IMR-90 (cell line): ENCODE results near the gene CCDC51. TPM values are rescaled to one million over a fixed set of nuclear protein-coding genes. Genes with fewer than 3 reads are reported as not detected.

Experiments used
- ATAC-seq: fragments of 200-7000 bp; cut with Tn5 transposase; 2 replicates; pipeline ENCODE4 v1.9.1; 2020; ENCODE audit warnings: low read depth, mild to moderate bottlenecking, moderate library complexity
- BruUV-seq: library from RNA; stranded (reverse); fragments of 400-500 nt; replicated peaks from 2 replicates; lab custom pipeline; 2021; lab: Mats Ljungman, UMichigan
- CTCF ChIA-PET: fragments of 300-600 bp; formaldehyde crosslinking; extraction: SDS; loops from one replicate; lab custom pipeline; 2021; ENCODE audit warnings: antibody characterized with exemption; lab: Yijun Ruan, JAX
- POLR2A ChIA-PET: fragments of 300-600 bp; sonication (Branson Sonifier 250); formaldehyde crosslinking; loops from one replicate; lab custom pipeline; 2022; ENCODE audit warnings: antibody characterized with exemption; ENCODE audit not compliant: unreplicated experiment; lab: Charles Lee
- DNase-seq: peaks from one replicate; pipeline ENCODE4 v3.0.0; 2013
- H2AFZ ChIP-seq: replicated peaks from 2 replicates; pipeline ENCODE3; 2013; ENCODE audit warnings: low read length, mild to moderate bottlenecking; ENCODE audit not compliant: poor library complexity
- H2AK5ac ChIP-seq: 2 replicates; pipeline ENCODE4 v1.6.1; 2013; ENCODE audit warnings: low read depth, low read length, inconsistent platforms
- H2AK9ac ChIP-seq: replicated peaks from 2 replicates; pipeline ENCODE3; 2013; ENCODE audit warnings: mild to moderate bottlenecking, low read depth, low read length, moderate library complexity; ENCODE audit not compliant: poor library complexity
- H2BK120ac ChIP-seq: 2 replicates; pipeline ENCODE4 v1.6.1; 2013; ENCODE audit warnings: low read depth, low read length, inconsistent platforms
- H2BK15ac ChIP-seq: 3 replicates; pipeline ENCODE4 v1.6.1; 2013; ENCODE audit warnings: low read depth, low read length, inconsistent platforms
- H2BK20ac ChIP-seq: 2 replicates; pipeline ENCODE4 v1.6.1; 2013; ENCODE audit warnings: low read depth, mild to moderate bottlenecking, inconsistent platforms, low read length, moderate library complexity
- H2BK5ac ChIP-seq: 2 replicates; pipeline ENCODE4 v1.6.1; 2013; ENCODE audit warnings: mild to moderate bottlenecking, low read depth, low read length, inconsistent platforms; ENCODE audit not compliant: poor library complexity, severe bottlenecking
- H3K14ac ChIP-seq: replicated peaks from 2 replicates; pipeline ENCODE4 v1.6.1; 2013; ENCODE audit warnings: low read depth, low read length, inconsistent platforms
- H3K18ac ChIP-seq: 2 replicates; pipeline ENCODE4 v1.6.1; 2013; ENCODE audit warnings: low read depth, low read length, control low read depth
- H3K23ac ChIP-seq: 2 replicates; pipeline ENCODE4 v1.6.1; 2013; ENCODE audit warnings: low read depth, low read length, inconsistent platforms
- H3K27ac ChIP-seq: 2 replicates; pipeline ENCODE4 v1.5.1; 2013; ENCODE audit warnings: mild to moderate bottlenecking, control low read depth, low read length; ENCODE audit not compliant: insufficient read depth
- H3K27me3 ChIP-seq: 2 replicates; pipeline ENCODE4 v1.6.1; 2013; ENCODE audit warnings: low read length; ENCODE audit not compliant: control insufficient read depth, insufficient read depth
- H3K36me3 ChIP-seq: 2 replicates; pipeline ENCODE4 v1.6.1; 2013; ENCODE audit warnings: low read length, mixed read lengths; ENCODE audit not compliant: control insufficient read depth, insufficient read depth
- H3K4ac ChIP-seq: 2 replicates; pipeline ENCODE4 v1.6.1; 2013; ENCODE audit warnings: low read depth, low read length, inconsistent platforms
- H3K4me1 ChIP-seq: 2 replicates; pipeline ENCODE4 v1.6.1; 2013; ENCODE audit warnings: low read length, mixed read lengths; ENCODE audit not compliant: control insufficient read depth, insufficient read depth
- H3K4me2 ChIP-seq: 2 replicates; pipeline ENCODE4 v1.6.1; 2013; ENCODE audit warnings: low read depth, mild to moderate bottlenecking, control low read depth, low read length, moderate library complexity
- H3K4me3 ChIP-seq: 2 replicates; pipeline ENCODE4 v1.5.1; 2013; ENCODE audit warnings: low read depth, mild to moderate bottlenecking, control low read depth, low read length, moderate library complexity; ENCODE audit not compliant: insufficient read depth
- H3K56ac ChIP-seq: 2 replicates; pipeline ENCODE4 v1.6.1; 2013; ENCODE audit warnings: low read length, inconsistent platforms; ENCODE audit not compliant: insufficient read depth; ENCODE audit errors: extremely low read depth
- H3K79me1 ChIP-seq, 2 experiments: 2 replicates each; pipeline ENCODE4 v1.6.1; 2013; ENCODE audit warnings: low read length in 2 of 2, inconsistent platforms in 1 of 2, low read depth in 1 of 2
- H3K9ac ChIP-seq: 2 replicates; pipeline ENCODE4 v1.6.1; 2013; ENCODE audit warnings: low read depth, low read length, control low read depth
- H3K9me1 ChIP-seq: 2 replicates; pipeline ENCODE4 v1.6.1; 2013; ENCODE audit warnings: low read length, inconsistent platforms; ENCODE audit not compliant: insufficient read depth
- H3K9me3 ChIP-seq: 2 replicates; pipeline ENCODE4 v1.6.1; 2013; ENCODE audit warnings: low read length; ENCODE audit not compliant: control insufficient read depth, insufficient read depth
- H4K20me1 ChIP-seq: 2 replicates; pipeline ENCODE4 v1.6.1; 2013; ENCODE audit warnings: low read length, inconsistent platforms; ENCODE audit not compliant: insufficient read depth
- H4K5ac ChIP-seq: 2 replicates; pipeline ENCODE4 v1.6.1; 2013; ENCODE audit warnings: mild to moderate bottlenecking, low read depth, low read length, control low read depth
- H4K8ac ChIP-seq, 2 experiments: 2 replicates each; pipeline ENCODE4 v1.6.1; 2013; ENCODE audit warnings: low read depth in 2 of 2, low read length in 2 of 2, control low read depth in 1 of 2, inconsistent platforms in 1 of 2
- H4K91ac ChIP-seq: 2 replicates; pipeline ENCODE4 v1.6.1; 2013; ENCODE audit warnings: low read depth, low read length, inconsistent platforms; ENCODE audit not compliant: insufficient read depth
- BHLHE40 ChIP-seq: fragments of 150-350 bp; IDR thresholded peaks from 2 replicates; pipeline ENCODE4 v1.6.1; 2016; ENCODE audit warnings: mild to moderate bottlenecking, low read depth, low read length
- CEBPB ChIP-seq: IDR thresholded peaks from 2 replicates; pipeline ENCODE4 v1.6.1; 2012; ENCODE audit warnings: low read depth, low read length, improper control_type of control experiment
- CTCF ChIP-seq: conservative IDR thresholded peaks from 2 replicates; pipeline ENCODE4 v1.5.1; 2012; ENCODE audit warnings: mild to moderate bottlenecking, low read depth, low read length, improper control_type of control experiment
- ELK1 ChIP-seq: fragments of 150-350 bp; IDR thresholded peaks from 2 replicates; pipeline ENCODE4 v1.6.1; 2016; ENCODE audit warnings: low read depth, mild to moderate bottlenecking, low read length, moderate library complexity, borderline replicate concordance
- FOS ChIP-seq: fragments of 150-350 bp; IDR thresholded peaks from 2 replicates; pipeline ENCODE4 v1.6.1; 2016; ENCODE audit warnings: low read depth, low read length
- MXI1 ChIP-seq: IDR thresholded peaks from 2 replicates; pipeline ENCODE4 v1.6.1; 2012; ENCODE audit warnings: low read depth, mild to moderate bottlenecking, low read length, moderate library complexity, borderline replicate concordance
- NFE2L2 ChIP-seq: fragments of 150-350 bp; IDR thresholded peaks from 2 replicates; pipeline ENCODE4 v1.6.1; 2016; ENCODE audit warnings: low read depth, mild to moderate bottlenecking, low read length
- RAD21 ChIP-seq: IDR thresholded peaks from 2 replicates; pipeline ENCODE4 v1.6.1; 2012; ENCODE audit warnings: low read length, improper control_type of control experiment
- RCOR1 ChIP-seq: IDR thresholded peaks from 2 replicates; pipeline ENCODE4 v1.6.1; 2012; ENCODE audit warnings: mild to moderate bottlenecking, low read length, improper control_type of control experiment; ENCODE audit not compliant: insufficient replicate concordance
- RFX5 ChIP-seq: IDR thresholded peaks from 2 replicates; pipeline ENCODE4 v1.8.0; 2012; ENCODE audit warnings: low read depth, mild to moderate bottlenecking, low read length, moderate library complexity
- USF2 ChIP-seq: fragments of 150-350 bp; IDR thresholded peaks from 2 replicates; pipeline ENCODE4 v1.6.1; 2017; ENCODE audit warnings: mild to moderate bottlenecking, antibody characterized with exemption, low read length, low read depth
- whole genome bisulfite sequencing, 2 experiments: methylation state at CpG; one replicate each; pipeline versions ENCODE4 v1.1.5 to v1.1.7; 2013; ENCODE audit warnings: missing lambda C conversion rate in 2 of 2; ENCODE audit not compliant: insufficient read length in 1 of 2; ENCODE audit errors: extremely low coverage in 2 of 2; 5-methylcytosine and 5-hydroxymethylcytosine counted together
- dilution Hi-C: fragments of 300-500 bp; cut with HindIII; formaldehyde crosslinking; loops from one replicate; pipeline ENCODE4 v1.14.3; 2018; ENCODE audit warnings: low sequenced_read_pairs; ENCODE audit not compliant: unreplicated experiment
- in situ Hi-C: fragments of 300-500 bp; cut with MboI; formaldehyde crosslinking; loops from 3 replicates; pipeline ENCODE4 v1.14.3; 2019; ENCODE audit warnings: low sequenced_read_pairs, inconsistent platforms, mixed read lengths
- intact Hi-C: fragments of 100-400 bp; cut with micrococcal nuclease; formaldehyde crosslinking; loops from 2 replicates; pipeline ENCODE4 v1.10.0; 2022
- polyA plus RNA-seq, 3 experiments: library from polyadenylated mRNA; depleted of rRNA; stranded (reverse); fragments of >200 nt; gene quantifications; 2 replicates each; pipeline ENCODE4 v1.2.3, GENCODE V29; 2012; ENCODE audit warnings: low replicate concordance in 1 of 3
- total RNA-seq: library from RNA; depleted of rRNA; stranded (reverse); fragments of >200 nt; gene quantifications from 2 replicates; pipeline ENCODE4 v1.2.3, GENCODE V29; 2012

The CCDC51 gene
- total and polyA plus RNA-seq, 2 of the 4 experiments (the other 2 are of a cell fraction), result 11.0 to 16.1 TPM

- no peak for TF ChIP-seq ELK1
- no peak for TF ChIP-seq USF2
- no peak for TF ChIP-seq MXI1
- TF ChIP-seq NFE2L2, result no peak
Measured at GRCh38 chr3:48472673-48472922, 32.7 kb upstream of the CCDC51 start (continued).

- Histone ChIP-seq H3K56ac (no peak overlapping the region), H3K9me3 (no peaks in the 10 kb centered on the region), H3K4me2 (no peak overlapping the region), H3K4me3 (no peak overlapping the region), H2BK20ac (no peak overlapping the region), H3K79me1 (peaks cover 4 to 71% of the 10 kb centered on the region in 2 experiments), H4K91ac (no peak overlapping the region), H3K9me1 (peaks cover 16% of the 10 kb centered on the region; the same call in 1 of the 2 replicates), H3K23ac (no peak overlapping the region; the same call in 1 of the 2 replicates), H4K8ac (no peak overlapping the region), H3K14ac (no peak overlapping the region), H3K4me1 (peaks cover 22% of the 10 kb centered on the region), H2AFZ (no peak overlapping the region), H3K18ac (no peak overlapping the region), H2BK120ac (no peak overlapping the region), H4K20me1 (no peaks in the 10 kb centered on the region; the same call in 1 of the 2 replicates), H2BK5ac (no peak overlapping the region), H3K4ac (no peak overlapping the region), H2AK5ac (no peak overlapping the region), H3K36me3 (peaks cover 34% of the 10 kb centered on the region), H2AK9ac (no peak overlapping the region), H2BK15ac (no peak overlapping the region), H3K9ac (no peak overlapping the region), H3K27ac (no peak overlapping the region), H3K27me3 (no peaks in the 10 kb centered on the region), H4K5ac (no peak overlapping the region)
- BruUV-seq, result no TSS peak
- in situ Hi-C loops (no loop called here), intact Hi-C loops (no loop called here), dilution Hi-C loops (no loop called here)
- CTCF ChIA-PET, result no interaction called here
- 60% methylated on average over 1 of the region's 1 CpG; no CpG with 5 or more reads in 1 of the 2 experiments for WGBS, 2 experiments
- POLR2A ChIA-PET, result no interaction called here
- ATAC-seq (no peak), DNase-seq (no peak)
- TF ChIP-seq CEBPB (no peak), RAD21 (no peak), RFX5 (no peak), BHLHE40 (no peak), CTCF (no peak), FOS (no peak), RCOR1 (no peak), USF2 (no peak), ELK1 (no peak), MXI1 (no peak)
Measured at GRCh38 chr3:48470286-48470685, 30.4 kb upstream of the CCDC51 start.
